ENCODE data around the gene SCARF2. TPM values are rescaled to one million over a fixed set of nuclear protein-coding genes. Genes with fewer than 3 reads are reported as not detected.
"Not testable (repeated sequence)": the region's sequence is repeated elsewhere in the genome, so short reads cannot be mapped to it uniquely, and the experiment has no call there.

SCARF2 gene
- total and polyA plus RNA-seq, 4 donors = 0.15 to 2.0 (median 1.7) TPM

GRCh38 chr22:20451129-20451778 lies 13.6 kb upstream of the SCARF2 start:
- not testable (repeated sequence) for DNase-seq (ENCODE audit: low spot score); H3K36me3 ChIP-seq (ENCODE audit: control insufficient read depth in 4 of 4, insufficient read depth in 3 of 4, low read depth in 1 of 4, low read length in 3 of 4); H3K4me1 ChIP-seq (ENCODE audit: control insufficient read depth in 4 of 4, insufficient read depth in 4 of 4, low read length in 3 of 4); H3K9ac ChIP-seq (ENCODE audit: low read depth in 1 of 2, low read length in 2 of 2); H3K9me3 ChIP-seq (ENCODE audit: control insufficient read depth in 4 of 4, low read length in 3 of 4); H3K4me3 ChIP-seq (ENCODE audit: low read depth in 1 of 3, low read length in 3 of 3); H3K27me3 ChIP-seq (ENCODE audit: control insufficient read depth in 4 of 4, insufficient read depth in 4 of 4, low read length in 3 of 4); H3K27ac ChIP-seq (ENCODE audit: low read depth in 1 of 2, low read length in 2 of 2)
- 97% methylated on average over 15 of the region's 15 CpGs for WGBS

- Histone ChIP-seq H3K36me3 (ENCODE audit: control insufficient read depth in 4 of 4, insufficient read depth in 3 of 4, low read depth in 1 of 4, low read length in 3 of 4) (peaks cover 0 to 8% (median 1%) of the 10 kb centered on the region in 4 donors), H3K9ac (ENCODE audit: low read depth in 1 of 2, low read length in 2 of 2) (no peak overlapping the region), H3K27me3 (ENCODE audit: control insufficient read depth in 4 of 4, insufficient read depth in 4 of 4, low read length in 3 of 4) (no peaks in the 10 kb centered on the region), H3K27ac (ENCODE audit: low read depth in 1 of 2, low read length in 2 of 2) (no peak overlapping the region), H3K4me3 (ENCODE audit: low read depth in 1 of 3, low read length in 3 of 3) (no peak overlapping the region), H3K9me3 (ENCODE audit: control insufficient read depth in 4 of 4, low read length in 3 of 4) (no peaks in the 10 kb centered on the region), H3K4me1 (ENCODE audit: control insufficient read depth in 4 of 4, insufficient read depth in 4 of 4, low read length in 3 of 4) (no peaks in the 10 kb centered on the region)
- TF ChIP-seq FOXA1 (IDR thresholded peaks at IDR 0.05) (no peak), NR2F2 (IDR thresholded peaks at IDR 0.05) (no peak), FOXA2 (IDR thresholded peaks at IDR 0.05) (no peak), GABPA (IDR thresholded peaks at IDR 0.05 in 1 of 2, conservative IDR thresholded peaks at IDR 0.05 in 1 of 2) (no peak), SP1 (IDR thresholded peaks at IDR 0.05) (no peak), HNF4G (IDR thresholded peaks at IDR 0.05) (no peak)
- WGBS = 98% methylated on average over 1 of the region's 1 CpG
- no peak for DNase-seq (ENCODE audit: low spot score)
Observed at GRCh38 chr22:20450551-20450906, 12.9 kb upstream of the SCARF2 start.

- Histone ChIP-seq H3K9ac (ENCODE audit: low read depth in 1 of 2, low read length in 2 of 2) (no peak overlapping the region), H3K27ac (ENCODE audit: low read depth in 1 of 2, low read length in 2 of 2) (no peak overlapping the region), H3K27me3 (ENCODE audit: control insufficient read depth in 4 of 4, insufficient read depth in 4 of 4, low read length in 3 of 4) (no peaks in the 10 kb centered on the region), H3K4me1 (ENCODE audit: control insufficient read depth in 4 of 4, insufficient read depth in 4 of 4, low read length in 3 of 4) (no peaks in the 10 kb centered on the region), H3K4me3 (ENCODE audit: low read depth in 1 of 3, low read length in 3 of 3) (no peak overlapping the region), H3K36me3 (ENCODE audit: control insufficient read depth in 4 of 4, insufficient read depth in 3 of 4, low read depth in 1 of 4, low read length in 3 of 4) (peaks cover 0 to 11% (median 2%) of the 10 kb centered on the region in 4 donors), H3K9me3 (ENCODE audit: control insufficient read depth in 4 of 4, low read length in 3 of 4) (no peaks in the 10 kb centered on the region)
- 95% methylated on average over 19 of the region's 19 CpGs for WGBS
- no peak for DNase-seq (ENCODE audit: low spot score)
- TF ChIP-seq RAD21 (IDR thresholded peaks at IDR 0.05) (no peak), YY1 (IDR thresholded peaks at IDR 0.05) (no peak), JUND (IDR thresholded peaks at IDR 0.05) (no peak), MAX (IDR thresholded peaks at IDR 0.05) (no peak), GABPA (IDR thresholded peaks at IDR 0.05 in 1 of 2, conservative IDR thresholded peaks at IDR 0.05 in 1 of 2) (no peak), NR2F2 (IDR thresholded peaks at IDR 0.05) (no peak), FOXA2 (IDR thresholded peaks at IDR 0.05) (no peak), TAF1 (conservative IDR thresholded peaks at IDR 0.05) (no peak)
Observed at GRCh38 chr22:20449819-20450550, 12.4 kb upstream of the SCARF2 start.

GRCh38 chr22:20448630-20449029 lies 11.0 kb upstream of the SCARF2 start:
- 95% methylated on average over 5 of the region's 5 CpGs for WGBS
- no peak for DNase-seq (ENCODE audit: low spot score)
- Histone ChIP-seq H3K9ac (ENCODE audit: low read depth in 1 of 2, low read length in 2 of 2) (no peak overlapping the region), H3K4me3 (ENCODE audit: low read depth in 1 of 3, low read length in 3 of 3) (no peak overlapping the region), H3K27ac (ENCODE audit: low read depth in 1 of 2, low read length in 2 of 2) (no peak overlapping the region), H3K4me1 (ENCODE audit: control insufficient read depth in 4 of 4, insufficient read depth in 4 of 4, low read length in 3 of 4) (no peaks in the 10 kb centered on the region), H3K36me3 (ENCODE audit: control insufficient read depth in 4 of 4, insufficient read depth in 3 of 4, low read depth in 1 of 4, low read length in 3 of 4) (peaks cover 0 to 20% (median 6%) of the 10 kb centered on the region in 4 donors), H3K27me3 (ENCODE audit: control insufficient read depth in 4 of 4, insufficient read depth in 4 of 4, low read length in 3 of 4) (no peaks in the 10 kb centered on the region), H3K9me3 (ENCODE audit: control insufficient read depth in 4 of 4, low read length in 3 of 4) (no peaks in the 10 kb centered on the region)
- TF ChIP-seq SP1 (IDR thresholded peaks at IDR 0.05) (no peak), JUND (IDR thresholded peaks at IDR 0.05) (no peak), NR2F2 (IDR thresholded peaks at IDR 0.05) (no peak), RAD21 (IDR thresholded peaks at IDR 0.05) (no peak), REST (IDR thresholded peaks at IDR 0.05) (no peak), ATF3 (IDR thresholded peaks at IDR 0.05) (no peak), MAX (IDR thresholded peaks at IDR 0.05) (no peak), FOXA2 (IDR thresholded peaks at IDR 0.05) (no peak), FOXA1 (IDR thresholded peaks at IDR 0.05) (no peak), HNF4G (IDR thresholded peaks at IDR 0.05) (no peak), YY1 (IDR thresholded peaks at IDR 0.05) (no peak), TAF1 (conservative IDR thresholded peaks at IDR 0.05) (no peak), RXRA (IDR thresholded peaks at IDR 0.05) (no peak), EGR1 (IDR thresholded peaks at IDR 0.05; ENCODE audit: low read depth in 2 of 2) (no peak), ZBTB33 (IDR thresholded peaks at IDR 0.05) (no peak)
